AG10803 (cell line): ENCODE data around the gene ACTL10.

Experiments used
- DNase-seq: peaks from one replicate; pipeline ENCODE4 v3.0.0; 2010; ENCODE audit warnings: low read depth
- H3K4me3 ChIP-seq: 2 replicates; pipeline ENCODE4 v1.5.1; 2011; ENCODE audit warnings: mild to moderate bottlenecking, low read length, control low read depth
- TF ChIP-seq, protein P1 (sequence below): conservative IDR thresholded peaks from 2 replicates; pipeline ENCODE4 v1.5.1; 2011; ENCODE audit warnings: mild to moderate bottlenecking, low read length, control low read depth, inconsistent platforms

The ACTL10 gene

DNA sequence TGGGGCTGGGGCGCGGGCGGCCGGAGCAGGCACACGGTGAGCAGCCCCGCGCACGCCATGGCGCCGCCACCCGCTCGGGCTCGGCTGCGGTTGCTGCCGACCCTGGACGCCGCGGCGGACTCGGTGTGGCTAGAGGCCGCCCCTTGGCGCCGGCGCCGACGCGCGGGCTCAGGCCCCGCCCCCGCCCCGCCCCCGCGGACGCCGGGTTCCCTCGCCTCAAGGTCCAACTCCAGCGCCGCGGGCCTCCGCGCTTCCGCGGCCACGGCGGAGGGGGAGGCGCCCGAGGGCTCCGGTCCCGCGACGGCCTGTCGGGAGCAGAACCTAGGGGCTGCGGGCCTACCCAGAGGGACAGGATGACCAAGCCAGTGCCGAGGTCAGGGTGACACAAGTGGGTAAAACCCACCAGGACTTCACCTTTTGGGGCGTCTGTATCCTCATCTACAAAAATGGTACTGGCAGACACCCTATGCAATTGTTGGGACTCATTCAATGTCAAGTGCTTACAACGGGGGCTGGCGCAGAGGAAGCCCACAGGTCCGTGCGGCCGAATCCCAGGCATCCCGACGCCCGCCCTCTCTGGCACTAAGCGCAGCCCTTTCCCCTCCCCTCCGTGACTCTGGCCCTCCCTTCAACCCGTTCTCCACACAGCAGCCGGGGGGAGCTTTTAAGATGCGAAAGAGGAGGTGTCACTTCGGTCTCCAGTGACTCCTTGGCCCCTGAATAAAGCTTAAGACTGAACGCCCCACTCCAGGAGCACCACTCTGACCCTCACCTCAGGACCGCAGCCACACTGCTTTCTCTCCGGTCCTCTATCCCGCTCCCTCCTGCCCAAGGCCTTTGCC, 7.8 kb downstream of the ACTL10 start, which contains the start of gene NECAB3:
Gene NECAB3, minus strand, starts transcription at position 135 of the 842 bp plus-strand sequence. Its CDS starts 76 bp downstream, at position 59.
- peak within 1 kb of the TSS; percentile 76 for H3K4me3 ChIP-seq
- DNase-seq: peak; percentile 62
- TF ChIP-seq, protein P1, sequence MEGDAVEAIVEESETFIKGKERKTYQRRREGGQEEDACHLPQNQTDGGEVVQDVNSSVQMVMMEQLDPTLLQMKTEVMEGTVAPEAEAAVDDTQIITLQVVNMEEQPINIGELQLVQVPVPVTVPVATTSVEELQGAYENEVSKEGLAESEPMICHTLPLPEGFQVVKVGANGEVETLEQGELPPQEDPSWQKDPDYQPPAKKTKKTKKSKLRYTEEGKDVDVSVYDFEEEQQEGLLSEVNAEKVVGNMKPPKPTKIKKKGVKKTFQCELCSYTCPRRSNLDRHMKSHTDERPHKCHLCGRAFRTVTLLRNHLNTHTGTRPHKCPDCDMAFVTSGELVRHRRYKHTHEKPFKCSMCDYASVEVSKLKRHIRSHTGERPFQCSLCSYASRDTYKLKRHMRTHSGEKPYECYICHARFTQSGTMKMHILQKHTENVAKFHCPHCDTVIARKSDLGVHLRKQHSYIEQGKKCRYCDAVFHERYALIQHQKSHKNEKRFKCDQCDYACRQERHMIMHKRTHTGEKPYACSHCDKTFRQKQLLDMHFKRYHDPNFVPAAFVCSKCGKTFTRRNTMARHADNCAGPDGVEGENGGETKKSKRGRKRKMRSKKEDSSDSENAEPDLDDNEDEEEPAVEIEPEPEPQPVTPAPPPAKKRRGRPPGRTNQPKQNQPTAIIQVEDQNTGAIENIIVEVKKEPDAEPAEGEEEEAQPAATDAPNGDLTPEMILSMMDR: no peak

GRCh38 chr20:33675136-33675959, 8.6 kb downstream of the ACTL10 start:
- no peak for DNase-seq
- TF ChIP-seq, protein P1: no peak
- H3K4me3 ChIP-seq: peak overlapping the region; percentile 67

DNA sequence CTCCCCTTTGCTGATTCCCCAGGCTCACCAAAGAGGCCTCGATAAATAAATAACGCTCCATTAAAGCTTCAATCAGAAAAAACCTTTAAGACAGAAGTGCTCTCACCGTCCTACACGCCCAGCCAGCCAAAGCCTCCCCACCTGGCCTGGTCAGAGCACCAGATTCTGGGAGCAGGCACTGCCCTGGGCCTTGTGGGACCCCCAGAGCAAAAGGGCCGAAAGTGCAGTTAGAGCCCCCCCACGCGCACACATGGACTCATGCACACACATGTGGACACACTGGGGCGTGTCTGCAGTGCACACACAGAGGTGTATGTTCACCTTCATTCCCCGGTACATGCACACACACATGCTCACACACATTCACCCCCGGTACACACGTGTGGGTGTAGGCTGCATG, 9.4 kb downstream of the ACTL10 start:
- TF ChIP-seq, protein P1: no peak

DNA sequence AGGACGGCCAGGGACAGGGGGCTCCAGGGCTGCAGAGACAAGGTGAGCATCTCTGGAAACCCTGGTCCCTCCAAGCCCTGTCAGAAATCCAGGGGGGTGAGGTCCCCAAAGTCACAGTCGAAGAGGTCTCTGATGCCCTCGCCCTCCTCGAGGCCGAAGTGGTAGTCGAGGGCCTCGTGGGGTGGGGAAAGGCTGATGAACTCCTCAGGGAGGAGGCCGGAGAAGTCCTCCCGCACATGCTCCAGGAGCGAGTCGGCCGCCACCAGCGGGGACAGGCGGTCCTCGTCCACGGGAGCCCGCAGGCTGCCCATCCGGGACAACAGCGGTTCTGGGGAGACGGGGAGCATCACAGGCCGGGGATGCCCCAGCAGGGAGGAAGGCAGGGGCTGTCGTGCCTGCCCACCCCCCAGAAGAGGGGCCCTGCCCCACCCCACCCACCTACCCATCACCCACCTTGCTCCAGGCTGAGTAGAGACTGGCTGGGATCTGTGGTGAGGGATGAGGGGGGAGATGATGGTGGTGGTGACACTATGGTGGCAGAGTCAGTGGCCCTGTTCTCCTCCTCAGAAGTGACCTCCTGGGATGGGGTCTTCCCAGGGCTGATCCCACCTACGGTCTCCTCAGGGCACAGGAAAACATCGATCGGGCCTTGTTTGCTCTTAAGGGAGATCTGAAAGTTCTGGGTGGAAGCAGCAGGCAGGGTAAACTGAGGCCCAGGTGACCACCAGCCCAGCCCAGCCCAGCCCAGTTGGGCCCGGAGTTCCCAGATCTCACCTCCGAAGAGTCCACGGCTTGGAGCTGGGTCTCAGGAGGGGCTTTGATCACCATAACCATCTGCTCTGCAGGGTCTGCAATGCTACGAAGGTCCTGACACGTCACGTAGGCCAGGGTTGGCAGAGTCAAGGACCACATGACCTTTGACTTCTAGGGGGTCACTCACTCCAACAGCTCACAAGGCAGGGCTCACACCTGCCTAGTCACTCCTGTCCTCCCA, 10.2 kb downstream of the ACTL10 start:
- no peak for DNase-seq
- TF ChIP-seq, protein P1: no peak
- no peak overlapping the region for H3K4me3 ChIP-seq

More for the DNA sequence above, 9.4 kb downstream of the ACTL10 start:
- no peak overlapping the region for H3K4me3 ChIP-seq
- DNase-seq: no peak

DNA sequence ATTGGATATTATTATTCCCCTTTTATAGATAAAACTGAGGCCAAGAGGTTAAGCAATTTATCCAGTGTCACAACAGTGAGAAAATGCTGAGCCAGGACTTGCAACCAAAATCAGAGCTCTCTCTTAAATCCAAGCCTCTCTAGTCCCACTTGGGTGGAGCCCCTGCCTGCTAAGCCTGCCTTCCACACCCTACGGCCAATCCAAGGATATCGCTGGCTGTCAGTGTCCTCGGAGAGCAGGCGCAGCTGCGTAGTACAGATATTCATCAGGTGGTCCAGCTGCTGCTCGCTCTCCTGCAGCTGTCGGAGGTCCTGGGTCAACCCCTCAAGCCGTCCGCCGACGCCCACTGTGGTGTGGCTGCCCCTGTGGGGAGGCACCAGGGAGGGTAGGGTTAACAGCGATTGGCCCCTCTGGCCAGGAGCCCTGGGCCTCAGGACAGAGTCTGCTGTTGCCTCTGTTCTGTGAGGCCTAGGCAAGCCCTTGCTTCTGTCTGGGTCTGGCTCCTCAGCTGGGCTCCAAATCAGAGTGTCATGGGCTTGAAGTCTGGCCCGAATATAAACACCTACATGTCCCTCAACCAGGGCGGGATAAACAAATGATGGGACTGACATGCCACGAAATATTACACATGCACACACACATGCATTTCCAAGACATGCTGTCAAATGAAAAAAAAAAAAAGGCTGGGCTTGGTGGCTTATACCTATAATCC, 11.4 kb downstream of the ACTL10 start:
- no peak overlapping the region for H3K4me3 ChIP-seq
- TF ChIP-seq, protein P1: no peak

More for the DNA sequence above, 11.4 kb downstream of the ACTL10 start:
- no peak for DNase-seq
